Left colon (tissue), 2 donors: ENCODE data around the gene SULT1A2. TPM values are rescaled to one million over a fixed set of nuclear protein-coding genes. Genes with fewer than 3 reads are reported as not detected.
"Not testable (repeated sequence)": the region's sequence is repeated elsewhere in the genome, so short reads cannot be mapped to it uniquely, and the experiment has no call there.

Source experiments
- ATAC-seq: fragments of 200-7000 bp; cut with Tn5 transposase; one replicate; pipeline ENCODE4 v1.9.1; 2020; ENCODE audit warnings: mild to moderate bottlenecking, moderate library complexity
- DNase-seq, 2 donors: peaks; one replicate each; pipeline ENCODE4 v3.0.0-alpha.2; 2020
- intact Hi-C, 2 donors: fragments of 100-400 bp; cut with DNase I in 1 of 2; cut with micrococcal nuclease in 1 of 2; formaldehyde crosslinking; loops; one replicate each; pipeline versions ENCODE4 v1.11.2 to v1.14.0; 2022; cut with DNase I, micrococcal nuclease
- total RNA-seq, 2 donors: library from RNA; stranded (reverse); fragmentation: NEBNext Ultra II Directional; extraction: Animal tissue kit (Norgen Biotek cat#: 25700); gene quantifications; one replicate each; pipeline ENCODE4 v1.2.1, GENCODE V29; 2021
- donor health status: DM: no; HTN: no; CAD: no.
- donor health status: DM: yes; HTN: yes; CAD: no.

The SULT1A2 gene
- total RNA-seq, 2 donors from 2014 or later: 26.9 to 30.6 TPM

DNA sequence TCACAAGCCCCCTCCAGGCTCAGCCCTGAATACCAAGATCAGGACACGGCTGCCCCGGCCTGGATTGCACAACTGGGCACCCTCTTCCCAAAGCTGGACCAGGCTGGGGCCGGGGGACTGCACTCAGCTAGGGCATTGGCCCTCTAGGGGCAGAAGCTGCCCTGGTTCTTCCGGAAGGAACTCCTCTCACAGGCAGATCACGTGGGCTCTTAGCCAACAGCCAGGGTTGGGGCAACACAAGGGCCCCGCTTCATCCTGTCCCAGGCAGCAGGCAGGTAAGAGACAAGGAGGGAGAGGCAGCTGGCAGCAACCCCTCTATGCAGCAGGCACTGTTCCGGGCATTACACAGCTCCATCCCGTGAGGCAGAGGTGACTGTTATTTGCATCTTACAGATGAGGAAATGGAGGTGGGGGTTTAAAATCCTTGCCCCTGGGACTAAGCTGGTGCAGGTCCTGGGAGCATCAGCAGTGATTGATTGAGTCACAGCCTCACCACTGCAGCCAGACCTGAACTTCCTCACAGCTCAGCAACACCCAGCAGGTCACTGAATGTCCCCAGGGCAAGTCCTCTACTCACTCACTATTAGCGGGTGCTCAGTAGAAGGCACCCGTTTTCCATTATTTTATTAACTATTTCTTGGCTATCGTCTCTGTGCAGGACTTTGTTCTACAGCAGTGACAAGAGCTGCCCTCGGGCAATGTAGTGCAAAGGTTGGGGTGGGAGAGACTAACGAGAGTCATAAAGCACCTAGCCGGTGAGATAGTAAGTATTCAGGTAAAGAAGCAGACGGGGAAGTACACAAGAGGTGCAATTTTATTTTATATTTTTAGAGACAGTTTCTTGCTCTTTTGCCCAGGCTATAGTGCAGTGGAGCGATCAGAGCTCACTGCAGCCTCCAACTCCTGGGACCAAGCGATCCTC, 15.8 kb upstream of the SULT1A2 start:
- DNase-seq, intact Hi-C loops: not testable (repeated sequence)
- peak; percentile 62 for ATAC-seq

GRCh38 chr16:28610595-28611191, 13.8 kb upstream of the SULT1A2 start:
- DNase-seq (no peak), ATAC-seq (no peak)
- intact Hi-C loops: no loop called here

DNA sequence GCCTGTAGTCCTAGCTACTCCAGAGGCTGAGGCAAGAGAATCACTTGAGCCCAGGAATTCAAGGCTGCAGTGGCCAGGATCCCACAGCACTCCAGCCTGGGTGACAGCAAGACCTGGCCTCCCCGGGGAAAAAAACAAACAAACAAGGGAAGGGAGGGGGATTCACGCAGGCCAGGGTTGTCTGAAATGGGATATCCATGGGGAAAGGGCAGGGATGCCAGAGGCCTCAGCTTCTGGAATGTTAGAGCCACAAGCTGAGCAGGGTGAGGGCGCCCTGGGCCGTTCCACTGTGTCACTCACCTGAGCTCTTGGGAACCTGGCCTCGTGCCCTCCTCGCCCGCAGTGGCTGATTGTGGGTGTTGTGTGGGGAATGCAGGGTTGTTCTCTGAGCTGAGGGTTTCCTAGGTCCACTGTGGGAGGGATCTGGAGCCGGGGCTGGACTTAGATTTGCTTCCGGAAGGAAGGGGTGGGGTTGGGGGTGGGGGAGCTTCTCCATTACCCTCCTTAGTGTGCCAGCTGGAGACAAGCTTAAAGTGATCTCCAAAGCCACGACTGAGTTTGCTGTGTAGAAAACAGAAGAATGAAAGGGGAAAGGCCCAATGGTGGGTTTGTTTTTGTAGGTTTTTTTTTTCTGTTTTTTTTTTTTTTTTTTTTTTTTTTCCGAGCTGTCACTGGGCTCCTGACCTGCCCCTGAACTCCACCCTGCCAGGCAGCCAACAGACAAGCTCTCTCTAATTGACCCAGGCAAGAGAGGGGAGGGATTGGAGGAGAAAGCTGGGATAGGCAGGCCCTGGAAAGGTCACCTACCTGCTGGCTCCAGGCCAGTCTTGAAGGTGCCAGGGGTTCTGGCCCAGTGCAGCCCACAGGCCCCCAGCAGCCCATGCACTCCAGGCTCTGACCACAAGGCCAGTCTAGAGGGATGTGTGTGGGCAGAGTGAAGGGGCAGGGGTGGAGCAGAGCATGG, 13.1 kb upstream of the SULT1A2 start, which contains the start of gene SULT1A1:
Gene SULT1A1 (minus strand): TSS at position 414 of the 964 bp plus-strand sequence. CDS start 1,189 bp downstream, outside the sequence.
- peak; percentile 67 for ATAC-seq
- intact Hi-C loops: no loop called here
- peak; percentile 81 to 83 for DNase-seq

GRCh38 chr16:28608867-28609596, 12.2 kb upstream of the SULT1A2 start:
- intact Hi-C loops, ATAC-seq: not testable (repeated sequence)
- DNase-seq: peak in 1 of 2 donors; percentile 28

- peak in 1 of 2 donors; percentile 17 for DNase-seq
- ATAC-seq, intact Hi-C loops: not testable (repeated sequence)
Measured at GRCh38 chr16:28608496-28608808, 11.6 kb upstream of the SULT1A2 start.

DNA sequence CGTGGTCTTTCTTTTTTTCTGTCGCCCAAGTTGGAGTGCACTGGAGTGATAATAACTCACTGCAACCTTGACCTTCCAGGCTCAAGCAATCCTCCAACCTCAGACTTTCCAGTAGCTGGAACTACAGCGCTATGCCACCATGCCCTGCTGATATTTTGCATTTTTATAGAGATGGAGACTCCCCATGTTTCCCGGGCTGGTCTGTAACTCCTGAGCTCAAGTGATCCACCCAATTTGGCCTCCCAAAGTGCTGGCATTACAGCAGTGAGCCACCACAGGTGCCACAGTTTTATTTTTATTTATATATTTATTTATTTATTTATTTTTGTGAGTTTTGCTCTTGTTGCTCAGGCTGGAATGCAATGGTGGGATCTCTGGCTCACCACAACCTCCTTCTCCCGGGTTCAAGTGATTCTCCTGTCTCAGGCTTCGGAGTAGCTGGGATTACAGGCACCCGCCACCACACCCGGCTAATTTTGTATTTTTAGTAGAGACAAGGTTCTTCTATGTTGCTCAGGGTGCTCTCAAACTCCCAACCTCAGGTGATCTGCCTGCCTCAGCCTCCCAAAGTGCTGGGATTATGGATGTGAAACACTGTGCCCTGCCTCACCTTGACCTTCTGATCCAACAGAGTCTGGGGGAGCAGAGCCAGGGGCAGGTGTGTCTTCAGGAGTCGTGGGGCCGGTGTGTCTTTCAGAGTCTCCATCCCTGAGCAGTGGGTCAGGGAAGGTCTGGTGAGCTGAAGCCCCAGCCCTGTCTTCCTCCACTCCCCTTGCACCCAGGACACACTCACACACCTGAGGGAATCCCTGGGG, 11.0 kb upstream of the SULT1A2 start:
- intact Hi-C loops, ATAC-seq: not testable (repeated sequence)
- peak in 1 of 2 donors; percentile 4 for DNase-seq

GRCh38 chr16:28607116-28607623, 10.3 kb upstream of the SULT1A2 start:
- intact Hi-C loops: no loop called here
- ATAC-seq (no peak), DNase-seq (peak in 1 of 2 donors; percentile 9)

GRCh38 chr16:28606291-28607115, 9.7 kb upstream of the SULT1A2 start:
- DNase-seq (peak in 1 of 2 donors; percentile 18), ATAC-seq (no peak)

GRCh38 chr16:28604186-28604565, 7.3 kb upstream of the SULT1A2 start:
- intact Hi-C loops: no loop called here
- DNase-seq (peak in 1 of 2 donors; percentile 14), ATAC-seq (no peak)

More at GRCh38 chr16:28606291-28607115, 9.7 kb upstream of the SULT1A2 start:
- intact Hi-C loops: no loop called here

GRCh38 chr16:28603381-28604185, 6.7 kb upstream of the SULT1A2 start:
- intact Hi-C loops: no loop called here
- ATAC-seq (no peak), DNase-seq (peak in 1 of 2 donors; percentile 18)

- DNase-seq: no peak
- intact Hi-C loops: no loop called here
Measured at GRCh38 chr16:28602529-28602928, 5.7 kb upstream of the SULT1A2 start.

GRCh38 chr16:28602062-28602461, 5.2 kb upstream of the SULT1A2 start:
- ATAC-seq: peak; percentile 12
- intact Hi-C loops, DNase-seq: not testable (repeated sequence)

More at GRCh38 chr16:28602529-28602928, 5.7 kb upstream of the SULT1A2 start:
- no peak for ATAC-seq

DNA sequence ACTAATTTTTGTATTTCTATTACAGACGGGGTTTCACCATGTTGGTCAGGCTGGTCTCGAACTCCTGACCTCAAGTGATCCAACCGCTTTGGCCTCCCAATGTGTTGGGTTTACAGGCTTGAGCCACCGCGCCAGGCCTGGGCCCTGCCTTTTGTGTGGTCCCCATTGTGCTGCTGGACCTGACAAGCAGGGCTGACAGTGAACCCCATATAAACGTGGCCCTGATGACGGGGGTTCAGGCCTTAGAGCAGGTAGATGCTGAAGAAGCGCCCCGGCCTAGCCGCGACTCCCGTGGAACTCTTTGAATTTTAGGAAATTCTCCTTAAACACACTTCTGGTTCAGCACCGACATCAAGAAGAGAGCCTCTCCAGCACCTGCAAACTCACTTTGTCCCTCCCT, 4.7 kb upstream of the SULT1A2 start:
- DNase-seq, ATAC-seq, intact Hi-C loops: not testable (repeated sequence)

DNA sequence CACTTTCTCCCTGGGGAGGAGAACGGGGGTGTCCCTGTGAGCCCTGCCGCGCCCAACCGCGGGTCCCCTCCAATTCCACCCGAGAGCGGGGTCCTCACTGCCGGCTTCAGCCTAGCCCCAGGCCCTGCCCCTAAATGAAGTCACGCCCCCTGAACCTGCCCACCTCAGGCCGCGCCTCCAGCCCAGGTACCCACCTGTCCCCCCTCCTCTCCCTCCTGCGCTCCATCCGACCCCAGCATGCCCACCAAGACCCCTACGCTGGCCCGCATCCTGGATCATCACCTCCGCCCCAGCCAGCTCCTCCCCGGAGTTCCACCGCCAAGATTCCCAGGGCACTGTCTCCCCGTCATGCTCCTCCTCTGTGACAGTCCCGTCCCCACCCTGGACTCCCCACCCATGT, 4.1 kb upstream of the SULT1A2 start:
- intact Hi-C loops, DNase-seq: not testable (repeated sequence)
- peak; percentile 25 for ATAC-seq
